ENCODE measurements around the gene KIF1A. TPM values are rescaled to one million over a fixed set of nuclear protein-coding genes. Genes with fewer than 3 reads are reported as not detected.

KIF1A gene
- total and polyA plus RNA-seq, 2 donors (not counting 3 experiments of a cell fraction or from before 2014, with no cell fraction given), result 0.11 to 0.64 TPM

DNA sequence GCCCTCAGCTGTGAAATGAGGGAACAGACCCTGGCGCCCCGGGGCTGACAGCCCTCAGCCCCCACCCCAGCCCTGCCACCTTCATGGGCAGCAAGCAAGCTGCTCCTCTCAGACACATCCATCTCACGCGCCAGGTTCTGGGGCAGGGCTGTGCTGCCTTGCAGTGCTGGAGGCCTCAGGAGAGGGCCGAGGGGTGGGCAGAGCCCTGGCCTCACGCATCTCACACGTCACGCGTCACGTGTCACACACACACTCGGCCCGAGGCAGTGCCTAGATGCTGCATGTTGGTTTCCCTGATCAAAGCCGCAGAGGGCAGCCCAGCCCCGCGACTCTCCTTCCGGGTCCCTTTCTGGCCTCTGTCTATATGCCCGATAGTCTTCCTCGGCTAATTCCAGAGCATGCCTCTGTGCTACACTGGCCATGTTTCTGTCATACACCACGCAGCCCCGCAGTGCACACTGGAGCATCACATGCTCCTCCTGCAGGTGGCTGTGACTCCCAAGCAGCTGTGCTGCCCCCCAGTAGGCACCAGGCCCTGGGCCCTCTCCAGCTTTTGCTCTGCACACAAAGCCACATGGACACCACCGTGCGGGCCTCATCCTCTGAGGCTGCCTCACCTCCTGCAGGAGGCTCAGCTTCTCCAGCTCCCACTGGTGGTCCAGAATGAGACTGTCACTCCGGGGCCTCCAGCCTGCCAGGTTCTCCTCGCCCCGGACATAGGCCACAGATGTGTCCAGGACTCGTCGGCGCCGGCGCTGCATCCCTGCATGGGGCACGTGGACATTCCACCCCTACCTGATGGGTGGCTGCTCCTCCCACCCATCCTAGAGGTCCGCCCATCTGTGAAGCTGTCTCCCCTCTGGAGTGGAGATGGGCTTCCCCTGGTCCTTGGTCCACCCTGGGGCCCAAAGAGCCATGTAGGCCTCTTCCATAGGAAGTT, 97.0 kb downstream of the KIF1A start:
- Histone ChIP-seq H3K9ac (replicated peaks; ENCODE audit: extremely low read depth, insufficient read depth, low read length) (no peak overlapping the region), H4K20me1 (replicated peaks; ENCODE audit: control insufficient read depth, extremely low read depth, insufficient read depth, low read length) (no peaks in the 10 kb centered on the region), H2AFZ (ENCODE audit: low read depth, low read length) (no peak overlapping the region), H3K27ac (ENCODE audit: insufficient read depth, low read depth, low read length) (no peak overlapping the region), H3K9me1 (replicated peaks; ENCODE audit: control insufficient read depth, extremely low read depth, insufficient read depth, low read length) (no peaks in the 10 kb centered on the region), H3K4me3 (replicated peaks in 1 of 3; ENCODE audit: insufficient read depth in 1 of 3, low read depth in 1 of 3, low read length in 3 of 3) (no peak overlapping the region), H3K27me3 (ENCODE audit: control insufficient read depth in 2 of 2, insufficient read depth in 2 of 2, low read length in 2 of 2) (no peaks in the 10 kb centered on the region), H3K4me2 (ENCODE audit: insufficient read depth, low read length) (no peak overlapping the region), H3K36me3 (ENCODE audit: control insufficient read depth in 2 of 2, extremely low read depth in 1 of 2, insufficient read depth in 2 of 2, low read length in 2 of 2) (no peaks in the 10 kb centered on the region), H3K79me2 (ENCODE audit: control insufficient read depth, insufficient read depth, low read length) (no peaks in the 10 kb centered on the region), H3K4me1 (ENCODE audit: control insufficient read depth, extremely low read depth, insufficient read depth, low read length) (no peaks in the 10 kb centered on the region), H3K9me3 (replicated peaks; ENCODE audit: control insufficient read depth, insufficient read depth, low read length) (no peaks in the 10 kb centered on the region)
- BruUV-seq (replicated peaks), result no TSS peak
- DNase-seq (ENCODE audit: low read depth, low spot score) (no peak), FAIRE-seq (no peak)
- TF ChIP-seq GATA2 (IDR thresholded peaks at IDR 0.05; ENCODE audit: insufficient read depth, insufficient read length, low read depth, low read length) (no peak), EZH2 (IDR thresholded peaks at IDR 0.05; ENCODE audit: borderline replicate concordance, low read depth, low read length, severe bottlenecking) (no peak), JUN (IDR thresholded peaks at IDR 0.05; ENCODE audit: borderline replicate concordance, insufficient read depth, insufficient read length, low read depth) (no peak), MYC (IDR thresholded peaks at IDR 0.05; ENCODE audit: low read depth, low read length) (no peak), FOS (IDR thresholded peaks at IDR 0.05; ENCODE audit: borderline replicate concordance, insufficient read depth, low read length) (no peak), POLR2A (IDR thresholded peaks at IDR 0.05; ENCODE audit: low read depth, low read length) (no peak), POLR2AphosphoS5 (IDR thresholded peaks at IDR 0.05; ENCODE audit: insufficient read depth, low read depth, low read length) (no peak)
- TF ChIP-seq, protein P1, sequence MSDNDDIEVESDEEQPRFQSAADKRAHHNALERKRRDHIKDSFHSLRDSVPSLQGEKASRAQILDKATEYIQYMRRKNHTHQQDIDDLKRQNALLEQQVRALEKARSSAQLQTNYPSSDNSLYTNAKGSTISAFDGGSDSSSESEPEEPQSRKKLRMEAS (IDR thresholded peaks at IDR 0.05; ENCODE audit: insufficient read depth, insufficient read length), result no peak
- TF ChIP-seq, protein P2, sequence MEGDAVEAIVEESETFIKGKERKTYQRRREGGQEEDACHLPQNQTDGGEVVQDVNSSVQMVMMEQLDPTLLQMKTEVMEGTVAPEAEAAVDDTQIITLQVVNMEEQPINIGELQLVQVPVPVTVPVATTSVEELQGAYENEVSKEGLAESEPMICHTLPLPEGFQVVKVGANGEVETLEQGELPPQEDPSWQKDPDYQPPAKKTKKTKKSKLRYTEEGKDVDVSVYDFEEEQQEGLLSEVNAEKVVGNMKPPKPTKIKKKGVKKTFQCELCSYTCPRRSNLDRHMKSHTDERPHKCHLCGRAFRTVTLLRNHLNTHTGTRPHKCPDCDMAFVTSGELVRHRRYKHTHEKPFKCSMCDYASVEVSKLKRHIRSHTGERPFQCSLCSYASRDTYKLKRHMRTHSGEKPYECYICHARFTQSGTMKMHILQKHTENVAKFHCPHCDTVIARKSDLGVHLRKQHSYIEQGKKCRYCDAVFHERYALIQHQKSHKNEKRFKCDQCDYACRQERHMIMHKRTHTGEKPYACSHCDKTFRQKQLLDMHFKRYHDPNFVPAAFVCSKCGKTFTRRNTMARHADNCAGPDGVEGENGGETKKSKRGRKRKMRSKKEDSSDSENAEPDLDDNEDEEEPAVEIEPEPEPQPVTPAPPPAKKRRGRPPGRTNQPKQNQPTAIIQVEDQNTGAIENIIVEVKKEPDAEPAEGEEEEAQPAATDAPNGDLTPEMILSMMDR (IDR thresholded peaks at IDR 0.05; ENCODE audit: extremely low read depth in 1 of 2, insufficient read depth in 1 of 2, low read depth in 1 of 2, low read length in 2 of 2), result no peak
- dilution Hi-C loops (cut with MboI; ENCODE audit: extremely low pct_ligation_motif_present, low sequenced_read_pairs), result no loop called here
- POLR2A ChIA-PET, result no interaction called here
- intact Hi-C loops (cut with micrococcal nuclease), result no loop called here
- CTCF ChIA-PET, result no interaction called here

Data from endothelial cell of umbilical vein (primary cell).